Gastroesophageal sphincter (tissue), 3 donors: Measurements from ENCODE around the gene FAM114A1.

Source experiments
- POLR2A ChIP-seq, 2 donors: fragments of 450-650 bp; IDR thresholded peaks; one replicate each; pipeline ENCODE4 v1.6.1; 2017; ENCODE audit warnings: antibody characterized with exemption in 2 of 2, mild to moderate bottlenecking in 2 of 2, moderate library complexity in 1 of 2
- TF ChIP-seq, protein P1 (sequence below), 4 experiments: fragments of 200-600 bp in 2 of 4; fragments of 450-650 bp in 2 of 4; sonication (generic) in 1 of 4; IDR thresholded peaks; one replicate each; pipeline ENCODE4 v1.5.1; 2017 to 2019; ENCODE audit warnings: antibody characterized with exemption in 4 of 4, mild to moderate bottlenecking in 2 of 4, moderate library complexity in 2 of 4

DNA sequence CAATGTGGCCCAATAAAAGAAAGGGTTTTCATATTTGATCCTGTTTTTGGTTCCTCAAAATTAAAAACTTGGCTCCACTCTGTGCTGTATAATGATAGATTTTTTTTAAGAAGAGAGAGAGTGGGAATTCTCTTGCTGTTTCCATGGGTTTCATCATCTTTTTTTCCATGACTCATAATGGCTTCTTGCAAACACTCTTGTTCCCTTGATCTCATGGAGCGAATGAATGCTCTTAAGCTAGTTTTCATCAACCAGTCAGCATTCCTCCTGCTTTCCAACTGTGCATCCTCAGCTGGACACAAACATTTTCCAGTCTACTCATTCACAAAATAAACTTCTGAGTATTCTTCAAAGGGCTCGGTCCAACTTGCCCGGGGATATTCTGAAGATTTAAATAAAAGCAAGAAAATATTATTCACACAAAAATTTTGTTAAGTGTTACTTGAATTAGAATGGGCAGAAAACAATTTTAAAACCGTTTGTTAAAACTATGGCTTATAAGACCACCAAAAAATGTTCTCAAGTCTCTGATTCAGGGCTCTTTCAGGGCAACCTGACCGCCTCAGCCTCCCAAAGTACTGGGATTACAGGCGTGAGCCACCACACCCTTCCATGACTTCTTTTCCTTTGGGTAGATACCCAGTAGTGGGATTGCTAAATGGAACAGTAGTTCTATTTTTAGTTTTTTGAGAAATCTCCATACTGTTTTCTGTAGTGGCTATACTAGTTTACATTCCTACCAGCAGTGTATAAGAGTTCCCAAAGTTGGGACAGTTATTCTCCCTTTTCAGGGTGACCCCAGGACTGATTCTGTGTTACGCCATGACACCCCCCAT is 99.9 kb downstream of the FAM114A1 start:
- no peak for TF ChIP-seq POLR2A (IDR thresholded peaks at IDR 0.05)
- TF ChIP-seq, protein P1, sequence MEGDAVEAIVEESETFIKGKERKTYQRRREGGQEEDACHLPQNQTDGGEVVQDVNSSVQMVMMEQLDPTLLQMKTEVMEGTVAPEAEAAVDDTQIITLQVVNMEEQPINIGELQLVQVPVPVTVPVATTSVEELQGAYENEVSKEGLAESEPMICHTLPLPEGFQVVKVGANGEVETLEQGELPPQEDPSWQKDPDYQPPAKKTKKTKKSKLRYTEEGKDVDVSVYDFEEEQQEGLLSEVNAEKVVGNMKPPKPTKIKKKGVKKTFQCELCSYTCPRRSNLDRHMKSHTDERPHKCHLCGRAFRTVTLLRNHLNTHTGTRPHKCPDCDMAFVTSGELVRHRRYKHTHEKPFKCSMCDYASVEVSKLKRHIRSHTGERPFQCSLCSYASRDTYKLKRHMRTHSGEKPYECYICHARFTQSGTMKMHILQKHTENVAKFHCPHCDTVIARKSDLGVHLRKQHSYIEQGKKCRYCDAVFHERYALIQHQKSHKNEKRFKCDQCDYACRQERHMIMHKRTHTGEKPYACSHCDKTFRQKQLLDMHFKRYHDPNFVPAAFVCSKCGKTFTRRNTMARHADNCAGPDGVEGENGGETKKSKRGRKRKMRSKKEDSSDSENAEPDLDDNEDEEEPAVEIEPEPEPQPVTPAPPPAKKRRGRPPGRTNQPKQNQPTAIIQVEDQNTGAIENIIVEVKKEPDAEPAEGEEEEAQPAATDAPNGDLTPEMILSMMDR (IDR thresholded peaks at IDR 0.05): no peak
